ENCODE results near the gene ZC2HC1B. TPM values are rescaled to one million over a fixed set of nuclear protein-coding genes. Genes with fewer than 3 reads are reported as not detected.

ZC2HC1B gene
- total and polyA plus RNA-seq, 10 of the 15 experiments (the other 5 are each of a cell fraction or from before 2014, with no cell fraction given) = 0.09 to 0.36 (median 0.31) TPM; not detected in 5

GRCh38 chr6:143857651-143858050 is 6.6 kb upstream of the ZC2HC1B start:
- Histone ChIP-seq H3K4me1 (ENCODE audit: control insufficient read depth, insufficient read depth, low read length) (no peaks in the 10 kb centered on the region), H3K79me2 (ENCODE audit: control insufficient read depth, insufficient read depth, low read length) (peaks cover 1% of the 10 kb centered on the region; the same call in 1 of the 2 replicates), H3K36me3 (ENCODE audit: control insufficient read depth in 2 of 2, insufficient read depth in 2 of 2, low read length in 1 of 2) (peaks cover 12 to 26% of the 10 kb centered on the region in 2 experiments), H3K27ac (ENCODE audit: control insufficient read depth, insufficient read depth) (no peak overlapping the region), H3K27me3 (replicated peaks in 1 of 2; ENCODE audit: control insufficient read depth in 2 of 2, insufficient read depth in 2 of 2, low read length in 1 of 2) (no peaks in the 10 kb centered on the region), H4K20me1 (ENCODE audit: control insufficient read depth, insufficient read depth) (no peaks in the 10 kb centered on the region), H3K4me3 (no peak overlapping the region), H2AFZ (ENCODE audit: control insufficient read depth, low read depth, low read length) (no peak overlapping the region), H3K9ac (ENCODE audit: control insufficient read depth, insufficient read depth, low read length) (no peak overlapping the region), H3K4me2 (ENCODE audit: control insufficient read depth, insufficient read depth) (no peak overlapping the region), H3K9me3 (replicated peaks; ENCODE audit: control insufficient read depth, insufficient read depth, low read length) (no peaks in the 10 kb centered on the region; the same call in 1 of the 3 replicates)
- 96% methylated on average over 5 of the region's 5 CpGs for WGBS (ENCODE audit: insufficient coverage, insufficient replicate concordance, low lambda C conversion rate, missing lambda C conversion rate)
- in situ Hi-C loops (cut with MboI) (no loop called here), intact Hi-C loops (cut with micrococcal nuclease; ENCODE audit: unreplicated experiment) (no loop called here)
- CTCF ChIA-PET = no interaction called here
- POLR2A ChIA-PET = interaction anchor here (0.9 to 1.4 kb wide), 2 partner anchors 12 to 14 kb away, joined by 3 read pairs; partner anchors contain the start of gene LTV1
- RAD21 ChIA-PET (ENCODE audit: unreplicated experiment) = no interaction called here
- ATAC-seq (no peak), DNase-seq (ENCODE audit: low read depth, low spot score) (no peak), FAIRE-seq (no peak)
- SMC1A ChIA-PET (ENCODE audit: uncharacterized antibody, unreplicated experiment) = interaction anchor here (1.2 kb wide), 1 partner anchor 9 kb away, joined by 3 read pairs; no protein-coding TSS in a partner anchor
- BruUV-seq (replicated peaks) = no TSS peak
- TF ChIP-seq SUZ12 (IDR thresholded peaks at IDR 0.05; ENCODE audit: unreplicated experiment) (no peak), MTA2 (IDR thresholded peaks at IDR 0.05; ENCODE audit: low read depth) (no peak), ZBTB33 (IDR thresholded peaks at IDR 0.05) (no peak), ZNF622 (IDR thresholded peaks at IDR 0.05) (no peak), SMAD5 (IDR thresholded peaks at IDR 0.05; ENCODE audit: low read depth) (no peak), IRF3 (IDR thresholded peaks at IDR 0.05) (no peak)
- TF ChIP-seq, protein P1, sequence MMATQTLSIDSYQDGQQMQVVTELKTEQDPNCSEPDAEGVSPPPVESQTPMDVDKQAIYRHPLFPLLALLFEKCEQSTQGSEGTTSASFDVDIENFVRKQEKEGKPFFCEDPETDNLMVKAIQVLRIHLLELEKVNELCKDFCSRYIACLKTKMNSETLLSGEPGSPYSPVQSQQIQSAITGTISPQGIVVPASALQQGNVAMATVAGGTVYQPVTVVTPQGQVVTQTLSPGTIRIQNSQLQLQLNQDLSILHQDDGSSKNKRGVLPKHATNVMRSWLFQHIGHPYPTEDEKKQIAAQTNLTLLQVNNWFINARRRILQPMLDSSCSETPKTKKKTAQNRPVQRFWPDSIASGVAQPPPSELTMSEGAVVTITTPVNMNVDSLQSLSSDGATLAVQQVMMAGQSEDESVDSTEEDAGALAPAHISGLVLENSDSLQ (IDR thresholded peaks at IDR 0.05) = no peak
